Type B pancreatic cell (in vitro differentiated cells): Measurements from ENCODE around the gene BBS9. TPM values are rescaled to one million over a fixed set of nuclear protein-coding genes. Genes with fewer than 3 reads are reported as not detected.

Source experiments
- DNase-seq: peaks from one replicate; pipeline ENCODE4 v3.0.0; 2021; ENCODE audit warnings: mixed read lengths; ENCODE audit not compliant: unreplicated experiment; ENCODE audit errors: extremely low spot score
- H3K27ac Mint-ChIP-seq: 2 replicates; pipeline ENCODE4 v1.8.0; 2021; ENCODE audit warnings: mild to moderate bottlenecking, mixed read lengths
- H3K27me3 Mint-ChIP-seq: 2 replicates; pipeline ENCODE4 v1.8.0; 2021; ENCODE audit warnings: mixed read lengths
- H3K36me3 Mint-ChIP-seq: 2 replicates; pipeline ENCODE4 v1.8.0; 2021; ENCODE audit warnings: mixed read lengths
- H3K4me1 Mint-ChIP-seq: one replicate; pipeline ENCODE4 v1.8.0; 2021; ENCODE audit warnings: mixed read lengths; ENCODE audit not compliant: unreplicated experiment
- H3K4me3 Mint-ChIP-seq: 2 replicates; pipeline ENCODE4 v1.8.0; 2021; ENCODE audit warnings: mild to moderate bottlenecking, mixed read lengths
- H3K9me3 Mint-ChIP-seq: 2 replicates; pipeline ENCODE4 v1.8.0; 2021; ENCODE audit warnings: mixed read lengths
- total RNA-seq: library from RNA; stranded (reverse); gene quantifications from 2 replicates; pipeline ENCODE4 v1.2.1, GENCODE V29; 2021; ENCODE audit warnings: low replicate concordance
- TF ChIP-seq, protein P1 (sequence below): fragments of 200-600 bp; sonication (generic); conservative IDR thresholded peaks from 2 replicates; pipeline ENCODE4 v1.5.0; 2021; ENCODE audit warnings: antibody characterized with exemption, mild to moderate bottlenecking

The BBS9 gene
- total RNA-seq, 1 donor from 2014 or later: 19.7 TPM

DNA sequence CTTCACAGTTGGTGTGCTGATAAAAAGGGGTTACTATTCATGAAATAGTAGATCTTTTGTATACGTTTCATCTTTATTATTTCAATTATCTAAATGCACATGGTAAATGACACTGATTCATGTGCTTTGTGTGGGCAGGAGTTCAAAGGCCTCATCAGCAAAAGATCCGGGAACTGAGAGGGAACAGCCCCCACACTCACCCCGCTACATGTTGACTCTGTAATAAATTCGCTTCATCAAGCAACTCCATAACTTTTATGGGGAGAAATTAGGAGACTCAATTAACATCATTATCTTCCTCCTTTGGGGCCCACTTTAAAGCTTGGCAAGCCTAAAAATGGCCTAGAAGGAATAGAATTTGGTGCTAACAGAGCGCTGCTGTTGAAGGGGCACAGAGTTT is 525.3 kb downstream of the BBS9 start:
- no peak overlapping the region for H3K4me3 Mint-ChIP-seq
- TF ChIP-seq, protein P1, sequence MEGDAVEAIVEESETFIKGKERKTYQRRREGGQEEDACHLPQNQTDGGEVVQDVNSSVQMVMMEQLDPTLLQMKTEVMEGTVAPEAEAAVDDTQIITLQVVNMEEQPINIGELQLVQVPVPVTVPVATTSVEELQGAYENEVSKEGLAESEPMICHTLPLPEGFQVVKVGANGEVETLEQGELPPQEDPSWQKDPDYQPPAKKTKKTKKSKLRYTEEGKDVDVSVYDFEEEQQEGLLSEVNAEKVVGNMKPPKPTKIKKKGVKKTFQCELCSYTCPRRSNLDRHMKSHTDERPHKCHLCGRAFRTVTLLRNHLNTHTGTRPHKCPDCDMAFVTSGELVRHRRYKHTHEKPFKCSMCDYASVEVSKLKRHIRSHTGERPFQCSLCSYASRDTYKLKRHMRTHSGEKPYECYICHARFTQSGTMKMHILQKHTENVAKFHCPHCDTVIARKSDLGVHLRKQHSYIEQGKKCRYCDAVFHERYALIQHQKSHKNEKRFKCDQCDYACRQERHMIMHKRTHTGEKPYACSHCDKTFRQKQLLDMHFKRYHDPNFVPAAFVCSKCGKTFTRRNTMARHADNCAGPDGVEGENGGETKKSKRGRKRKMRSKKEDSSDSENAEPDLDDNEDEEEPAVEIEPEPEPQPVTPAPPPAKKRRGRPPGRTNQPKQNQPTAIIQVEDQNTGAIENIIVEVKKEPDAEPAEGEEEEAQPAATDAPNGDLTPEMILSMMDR: no peak
- no peak for DNase-seq
- no peaks in the 10 kb centered on the region for H3K9me3 Mint-ChIP-seq
- H3K27me3 Mint-ChIP-seq: peaks cover 4% of the 10 kb centered on the region
- H3K4me1 Mint-ChIP-seq: peaks cover 28% of the 10 kb centered on the region
- H3K36me3 Mint-ChIP-seq: peaks cover 5% of the 10 kb centered on the region
- H3K27ac Mint-ChIP-seq: no peak overlapping the region

Other genes starting within 250 kb of the BBS9 start
- gene KBTBD2, start 237.8 kb upstream of the BBS9 start, total RNA-seq: 20.6 and 32.3 TPM in 2 replicates
- gene FKBP9, start 172.1 kb upstream of the BBS9 start, total RNA-seq: 76.0 and 131 TPM in 2 replicates
- 25.4 and 30.9 TPM in 2 replicates for gene NT5C3A, start 66.8 kb upstream of the BBS9 start, total RNA-seq
- 17.4 and 21.2 TPM in 2 replicates for gene RP9, start 20.2 kb upstream of the BBS9 start, total RNA-seq